GM23338 (cell line): ENCODE results near the gene WDR37. TPM values are rescaled to one million over a fixed set of nuclear protein-coding genes. Genes with fewer than 3 reads are reported as not detected.

ENCODE experiments used
- ATAC-seq: fragments of 200-7000 bp; cut with Tn5 transposase; 3 replicates; pipeline ENCODE4 v1.9.1; 2020
- DNase-seq: peaks from one replicate; pipeline ENCODE4 v3.0.0-alpha.2; 2015; ENCODE audit warnings: low spot score
- H2AFZ ChIP-seq: fragments of 200-600 bp; sonication (generic); 2 replicates; pipeline ENCODE4 v1.8.0; 2016; ENCODE audit warnings: antibody characterized with exemption, mild to moderate bottlenecking, moderate library complexity
- H3F3A ChIP-seq: fragments of 200-600 bp; sonication (generic); replicated peaks from 2 replicates; pipeline ENCODE4 v1.8.0; 2017; ENCODE audit warnings: antibody characterized with exemption, mixed run types, low read depth
- H3K27ac ChIP-seq: fragments of 200-600 bp; sonication (generic); 2 replicates; pipeline ENCODE4 v1.6.1; 2016; ENCODE audit warnings: low read depth
- H3K27me3 ChIP-seq: fragments of 200-600 bp; sonication (generic); 2 replicates; pipeline ENCODE4 v1.8.0; 2016; ENCODE audit warnings: mild to moderate bottlenecking, mixed run types, moderate library complexity; ENCODE audit not compliant: insufficient read depth
- H3K36me3 ChIP-seq: fragments of 200-600 bp; sonication (generic); 2 replicates; pipeline ENCODE4 v1.8.0; 2016; ENCODE audit warnings: mild to moderate bottlenecking; ENCODE audit not compliant: insufficient read depth
- H3K4me1 ChIP-seq: fragments of 200-600 bp; sonication (generic); 2 replicates; pipeline ENCODE4 v1.8.0; 2016; ENCODE audit warnings: mild to moderate bottlenecking, moderate library complexity; ENCODE audit not compliant: insufficient read depth
- H3K4me2 ChIP-seq: fragments of 200-600 bp; sonication (generic); 2 replicates; pipeline ENCODE4 v1.7.1; 2017; ENCODE audit warnings: mixed run types
- H3K4me3 ChIP-seq: fragments of 200-600 bp; sonication (generic); 2 replicates; pipeline ENCODE4 v1.6.1; 2016; ENCODE audit warnings: mixed run types
- H3K79me2 ChIP-seq: fragments of 200-600 bp; sonication (generic); replicated peaks from 2 replicates; pipeline ENCODE4 v1.8.0; 2017; ENCODE audit warnings: mild to moderate bottlenecking; ENCODE audit not compliant: insufficient read depth
- H3K9me2 ChIP-seq: fragments of 200-600 bp; sonication (generic); 2 replicates; pipeline ENCODE4 v1.8.0; 2017; ENCODE audit not compliant: insufficient read depth
- H4K20me1 ChIP-seq: fragments of 200-600 bp; sonication (generic); replicated peaks from 2 replicates; pipeline ENCODE4 v1.8.0; 2017; ENCODE audit warnings: mild to moderate bottlenecking; ENCODE audit not compliant: insufficient read depth
- H3K27ac Mint-ChIP-seq: 2 replicates; pipeline ENCODE4 v1.8.0; 2020; ENCODE audit warnings: inconsistent platforms, mild to moderate bottlenecking, moderate library complexity, mixed read lengths
- H3K27me3 Mint-ChIP-seq: 3 replicates; pipeline ENCODE4 v1.8.0; 2022; ENCODE audit warnings: low read depth, mild to moderate bottlenecking, moderate library complexity, mixed read lengths, inconsistent platforms; ENCODE audit not compliant: insufficient read depth, poor library complexity
- H3K36me3 Mint-ChIP-seq: 3 replicates; pipeline ENCODE4 v1.8.0; 2021; ENCODE audit warnings: low read depth, mild to moderate bottlenecking, inconsistent platforms, moderate library complexity, mixed read lengths
- H3K4me1 Mint-ChIP-seq: 3 replicates; pipeline ENCODE4 v1.8.0; 2020; ENCODE audit warnings: mild to moderate bottlenecking, inconsistent platforms, mixed read lengths
- H3K4me3 Mint-ChIP-seq: 3 replicates; pipeline ENCODE4 v1.8.0; 2021; ENCODE audit warnings: moderate library complexity, mild to moderate bottlenecking, inconsistent platforms, mixed read lengths
- H3K9me3 Mint-ChIP-seq: 3 replicates; pipeline ENCODE4 v1.8.0; 2020; ENCODE audit warnings: moderate library complexity, mild to moderate bottlenecking, inconsistent platforms, mixed read lengths
- CREB1 ChIP-seq: fragments of 250-450 bp; sonication (Bioruptor Pico); IDR thresholded peaks from 2 replicates; pipeline ENCODE4 v1.5.0; 2020; ENCODE audit warnings: low read depth, mild to moderate bottlenecking, moderate library complexity
- EZH2 ChIP-seq: fragments of 200-600 bp; sonication (generic); IDR thresholded peaks from one replicate; pipeline ENCODE4 v1.8.0; 2017; ENCODE audit warnings: antibody characterized with exemption, mild to moderate bottlenecking, low read depth; ENCODE audit not compliant: unreplicated experiment
- EZH2phosphoT487 ChIP-seq: fragments of 200-600 bp; sonication (generic); IDR thresholded peaks from one replicate; pipeline ENCODE4 v1.8.1; 2018; ENCODE audit warnings: antibody characterized with exemption; ENCODE audit not compliant: unreplicated experiment
- JUNB ChIP-seq: IDR thresholded peaks from one replicate; pipeline ENCODE4 v1.6.1; 2016; ENCODE audit warnings: antibody characterized with exemption; ENCODE audit not compliant: unreplicated experiment
- NANOG ChIP-seq: IDR thresholded peaks from 2 replicates; pipeline ENCODE4 v1.6.1; 2016; ENCODE audit warnings: antibody characterized with exemption, borderline replicate concordance
- POLR2AphosphoS5 ChIP-seq: IDR thresholded peaks from 2 replicates; pipeline ENCODE4 v1.6.1; 2016; ENCODE audit warnings: antibody characterized with exemption, low read depth
- REST ChIP-seq: IDR thresholded peaks from one replicate; pipeline ENCODE4 v1.6.1; 2018; ENCODE audit warnings: antibody characterized with exemption; ENCODE audit not compliant: unreplicated experiment
- STAT1 ChIP-seq: IDR thresholded peaks from one replicate; pipeline ENCODE4 v1.6.1; 2016; ENCODE audit warnings: antibody characterized with exemption; ENCODE audit not compliant: unreplicated experiment
- ZNF114 ChIP-seq: fragments of 250-450 bp; sonication (Bioruptor Pico); IDR thresholded peaks from 2 replicates; pipeline ENCODE4 v1.5.0; 2020; ENCODE audit warnings: mild to moderate bottlenecking, moderate library complexity
- ZNF331 ChIP-seq: fragments of 250-450 bp; sonication (Bioruptor Pico); IDR thresholded peaks from 2 replicates; pipeline ENCODE4 v1.5.0; 2020; ENCODE audit warnings: low read depth, mild to moderate bottlenecking, moderate library complexity
- ZNF462 ChIP-seq: fragments of 250-450 bp; sonication (Bioruptor Pico); IDR thresholded peaks from 2 replicates; pipeline ENCODE4 v1.5.0; 2020; ENCODE audit warnings: mild to moderate bottlenecking, moderate library complexity
- polyA plus RNA-seq: library from polyadenylated mRNA; unstranded; fragments of >200 nt; fragmentation: Nextera tagmentation; extraction: Ambion mirVana; gene quantifications from 2 replicates; pipeline ENCODE4 v1.2.1, GENCODE V29; 2016
- total RNA-seq: library from RNA; depleted of rRNA; stranded (reverse); fragments of >200 nt; shearing (Covaris generic); gene quantifications from 2 replicates; pipeline ENCODE4 v1.2.3, GENCODE V29; 2014
- TF ChIP-seq, protein P1 (sequence below), 2 experiments: fragments of 200-600 bp in 1 of 2; sonication (generic) in 1 of 2; conservative IDR thresholded peaks; 2 replicates each; pipeline versions ENCODE4 v1.5.1 to v1.6.1; 2016 to 2017; ENCODE audit warnings: antibody characterized with exemption in 2 of 2, low read depth in 2 of 2, mild to moderate bottlenecking in 2 of 2, moderate library complexity in 1 of 2
- TF ChIP-seq, protein P2 (sequence below): IDR thresholded peaks from 2 replicates; pipeline ENCODE4 v1.6.1; 2016; ENCODE audit warnings: antibody characterized with exemption

The WDR37 gene
- total and polyA plus RNA-seq, 2 experiments from 2014 or later: 6.0 to 10.2 TPM

GRCh38 chr10:1154531-1155295 lies 98.5 kb downstream of the WDR37 start:
- Mint-ChIP-seq H3K36me3 (no peaks in the 10 kb centered on the region), H3K9me3 (no peaks in the 10 kb centered on the region; the same call in 2 of the 3 replicates), H3K27ac (no peak overlapping the region), H3K4me3 (no peak overlapping the region), H3K27me3 (peaks cover 11% of the 10 kb centered on the region), H3K4me1 (peaks cover 7% of the 10 kb centered on the region; the same call in 2 of the 3 replicates)
- no peaks in the 10 kb centered on the region for H3K9me2 ChIP-seq
- DNase-seq (no peak), ATAC-seq (peak; percentile 28)
- H3K36me3 ChIP-seq: no peaks in the 10 kb centered on the region
- TF ChIP-seq CREB1 (CRISPR knock-in tag) (no peak), ZNF331 (CRISPR knock-in tag) (no peak), EZH2 (no peak), POLR2AphosphoS5 (no peak), ZNF114 (CRISPR knock-in tag) (no peak), STAT1 (no peak), NANOG (no peak), ZNF462 (CRISPR knock-in tag) (no peak), EZH2phosphoT487 (no peak), REST (no peak), JUNB (no peak)
- TF ChIP-seq, protein P1, sequence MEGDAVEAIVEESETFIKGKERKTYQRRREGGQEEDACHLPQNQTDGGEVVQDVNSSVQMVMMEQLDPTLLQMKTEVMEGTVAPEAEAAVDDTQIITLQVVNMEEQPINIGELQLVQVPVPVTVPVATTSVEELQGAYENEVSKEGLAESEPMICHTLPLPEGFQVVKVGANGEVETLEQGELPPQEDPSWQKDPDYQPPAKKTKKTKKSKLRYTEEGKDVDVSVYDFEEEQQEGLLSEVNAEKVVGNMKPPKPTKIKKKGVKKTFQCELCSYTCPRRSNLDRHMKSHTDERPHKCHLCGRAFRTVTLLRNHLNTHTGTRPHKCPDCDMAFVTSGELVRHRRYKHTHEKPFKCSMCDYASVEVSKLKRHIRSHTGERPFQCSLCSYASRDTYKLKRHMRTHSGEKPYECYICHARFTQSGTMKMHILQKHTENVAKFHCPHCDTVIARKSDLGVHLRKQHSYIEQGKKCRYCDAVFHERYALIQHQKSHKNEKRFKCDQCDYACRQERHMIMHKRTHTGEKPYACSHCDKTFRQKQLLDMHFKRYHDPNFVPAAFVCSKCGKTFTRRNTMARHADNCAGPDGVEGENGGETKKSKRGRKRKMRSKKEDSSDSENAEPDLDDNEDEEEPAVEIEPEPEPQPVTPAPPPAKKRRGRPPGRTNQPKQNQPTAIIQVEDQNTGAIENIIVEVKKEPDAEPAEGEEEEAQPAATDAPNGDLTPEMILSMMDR (conservative IDR thresholded peaks at IDR 0.05; ENCODE audit: low read depth in 2 of 2): no peak
- TF ChIP-seq, protein P2, sequence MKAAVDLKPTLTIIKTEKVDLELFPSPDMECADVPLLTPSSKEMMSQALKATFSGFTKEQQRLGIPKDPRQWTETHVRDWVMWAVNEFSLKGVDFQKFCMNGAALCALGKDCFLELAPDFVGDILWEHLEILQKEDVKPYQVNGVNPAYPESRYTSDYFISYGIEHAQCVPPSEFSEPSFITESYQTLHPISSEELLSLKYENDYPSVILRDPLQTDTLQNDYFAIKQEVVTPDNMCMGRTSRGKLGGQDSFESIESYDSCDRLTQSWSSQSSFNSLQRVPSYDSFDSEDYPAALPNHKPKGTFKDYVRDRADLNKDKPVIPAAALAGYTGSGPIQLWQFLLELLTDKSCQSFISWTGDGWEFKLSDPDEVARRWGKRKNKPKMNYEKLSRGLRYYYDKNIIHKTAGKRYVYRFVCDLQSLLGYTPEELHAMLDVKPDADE: no peak
- no peak overlapping the region for H3K27ac ChIP-seq
- no peaks in the 10 kb centered on the region for H3K4me1 ChIP-seq
- no peak overlapping the region for H2AFZ ChIP-seq
- H3K4me3 ChIP-seq: no peak overlapping the region
- H4K20me1 ChIP-seq: no peaks in the 10 kb centered on the region
- no peaks in the 10 kb centered on the region for H3K79me2 ChIP-seq
- no peaks in the 10 kb centered on the region for H3F3A ChIP-seq
- no peak overlapping the region for H3K4me2 ChIP-seq
- no peaks in the 10 kb centered on the region for H3K27me3 ChIP-seq
